Neuronal stem cell (in vitro differentiated cells): ENCODE data around the gene C2CD5.

ENCODE experiments used
- DNase-seq: peaks from one replicate; pipeline ENCODE4 v3.0.0-alpha.2; 2013; ENCODE audit warnings: low spot score
- H2AFZ ChIP-seq: one replicate; pipeline ENCODE4 v1.6.1; 2013; ENCODE audit warnings: mild to moderate bottlenecking, low read length, inconsistent platforms
- H2AK5ac ChIP-seq: 2 replicates; pipeline ENCODE4 v1.6.1; 2013; ENCODE audit warnings: low read depth, mild to moderate bottlenecking, inconsistent platforms, low read length, moderate library complexity, mixed read lengths
- H2BK120ac ChIP-seq: 2 replicates; pipeline ENCODE4 v1.6.1; 2013; ENCODE audit warnings: low read depth, mild to moderate bottlenecking, inconsistent platforms, low read length, moderate library complexity, mixed read lengths
- H2BK12ac ChIP-seq: one replicate; pipeline ENCODE4 v1.6.1; 2013; ENCODE audit warnings: low read length, inconsistent platforms
- H2BK15ac ChIP-seq: 2 replicates; pipeline ENCODE4 v1.6.1; 2013; ENCODE audit warnings: mild to moderate bottlenecking, low read length, inconsistent platforms, mixed read lengths
- H2BK5ac ChIP-seq: one replicate; pipeline ENCODE4 v1.6.1; 2013; ENCODE audit warnings: inconsistent platforms, mild to moderate bottlenecking, low read length, moderate library complexity
- H3K14ac ChIP-seq: one replicate; pipeline ENCODE4 v1.6.1; 2013; ENCODE audit warnings: low read length, inconsistent platforms
- H3K18ac ChIP-seq: 2 replicates; pipeline ENCODE4 v1.6.1; 2013; ENCODE audit warnings: low read length, inconsistent platforms
- H3K23ac ChIP-seq: 2 replicates; pipeline ENCODE4 v1.6.1; 2013; ENCODE audit warnings: low read depth, mild to moderate bottlenecking, mixed read lengths, low read length, inconsistent platforms; ENCODE audit not compliant: poor library complexity
- H3K27ac ChIP-seq: replicated peaks from 3 replicates; pipeline ENCODE4 v1.5.1; 2013; ENCODE audit warnings: low read length, inconsistent platforms
- H3K27me3 ChIP-seq, 3 experiments: 2 replicates each; pipeline ENCODE4 v1.6.1; 2013; ENCODE audit warnings: low read length in 3 of 3, mild to moderate bottlenecking in 2 of 3, inconsistent platforms in 1 of 3, low read depth in 1 of 3, mixed read lengths in 1 of 3, moderate library complexity in 1 of 3; ENCODE audit not compliant: control insufficient read depth in 3 of 3, insufficient read depth in 3 of 3
- H3K36me3 ChIP-seq, 2 donors: replicated peaks in 1 of 2; 2 replicates each; pipeline ENCODE4 v1.6.1; 2013; ENCODE audit warnings: low read length in 2 of 2; ENCODE audit not compliant: control insufficient read depth in 2 of 2, insufficient read depth in 2 of 2
- H3K4ac ChIP-seq: 2 replicates; pipeline ENCODE4 v1.6.1; 2013; ENCODE audit warnings: inconsistent platforms, mild to moderate bottlenecking, low read length, moderate library complexity
- H3K4me1 ChIP-seq, 2 donors: 1 replicate in 1 of 2; 2 replicates in 1 of 2; pipeline ENCODE4 v1.6.1; 2013; ENCODE audit warnings: low read length in 2 of 2, low read depth in 1 of 2; ENCODE audit not compliant: control insufficient read depth in 2 of 2, insufficient read depth in 1 of 2
- H3K4me2 ChIP-seq: one replicate; pipeline ENCODE4 v1.6.1; 2013; ENCODE audit warnings: mild to moderate bottlenecking, low read length, inconsistent platforms; ENCODE audit not compliant: insufficient read depth, poor library complexity, severe bottlenecking
- H3K4me3 ChIP-seq, 2 donors: 2 replicates each; pipeline ENCODE4 v1.5.1; 2013; ENCODE audit warnings: low read length in 2 of 2, mild to moderate bottlenecking in 2 of 2, inconsistent platforms in 1 of 2, moderate library complexity in 1 of 2
- H3K79me1 ChIP-seq: one replicate; pipeline ENCODE4 v1.6.1; 2013; ENCODE audit warnings: low read depth, mild to moderate bottlenecking, inconsistent platforms, low read length, moderate library complexity
- H3K9ac ChIP-seq: one replicate; pipeline ENCODE4 v1.6.1; 2013; ENCODE audit warnings: mild to moderate bottlenecking, low read depth, low read length, inconsistent platforms; ENCODE audit not compliant: poor library complexity
- H3K9me3 ChIP-seq, 2 donors: replicated peaks in 1 of 2; 2 replicates each; pipeline versions ENCODE3 to v1.6.1; 2013; ENCODE audit warnings: low read length in 2 of 2, mild to moderate bottlenecking in 2 of 2, inconsistent platforms in 1 of 2, low read depth in 1 of 2, mixed read lengths in 1 of 2, moderate library complexity in 1 of 2; ENCODE audit not compliant: control insufficient read depth in 2 of 2, insufficient read depth in 1 of 2
- H4K8ac ChIP-seq: one replicate; pipeline ENCODE4 v1.6.1; 2013; ENCODE audit warnings: low read depth, mild to moderate bottlenecking, inconsistent platforms, low read length, moderate library complexity
- H4K91ac ChIP-seq: one replicate; pipeline ENCODE4 v1.6.1; 2013; ENCODE audit warnings: low read length, low read depth, mild to moderate bottlenecking, inconsistent platforms; ENCODE audit not compliant: poor library complexity
- WGBS, 2 donors: extraction: QIAGEN DNeasy Blood & Tissue Kit; methylation state at CpG; one replicate each; pipeline ENCODE4 v1.1.7; 2013; ENCODE audit warnings: missing lambda C conversion rate in 2 of 2, mixed read lengths in 1 of 2; ENCODE audit not compliant: insufficient read length in 2 of 2, insufficient replicate concordance in 1 of 2; ENCODE audit errors: extremely low coverage in 2 of 2; 5-methylcytosine and 5-hydroxymethylcytosine counted together

The C2CD5 gene

GRCh38 chr12:22431693-22432251 is 112.6 kb downstream of the C2CD5 start:
- Histone ChIP-seq H3K27me3 (peaks cover 0 to 4% (median 0%) of the 10 kb centered on the region in 3 experiments), H3K4me3 (no peak overlapping the region), H2BK15ac (no peak overlapping the region), H4K91ac (no peak overlapping the region), H2AK5ac (no peak overlapping the region), H2BK5ac (no peak overlapping the region), H3K4me2 (no peak overlapping the region), H3K9me3 (no peaks in the 10 kb centered on the region), H3K9ac (no peak overlapping the region), H3K4me1 (no peaks in the 10 kb centered on the region), H2AFZ (no peak overlapping the region), H3K23ac (no peak overlapping the region), H3K18ac (no peak overlapping the region), H3K36me3 (no peaks in the 10 kb centered on the region), H4K8ac (no peak overlapping the region), H2BK12ac (no peak overlapping the region), H3K79me1 (no peaks in the 10 kb centered on the region), H2BK120ac (no peak overlapping the region), H3K14ac (no peak overlapping the region), H3K4ac (no peak overlapping the region), H3K27ac (no peak overlapping the region)
- WGBS, 2 donors = no CpG with 5 or more reads among the region's 1 CpG
- no peak for DNase-seq

DNA sequence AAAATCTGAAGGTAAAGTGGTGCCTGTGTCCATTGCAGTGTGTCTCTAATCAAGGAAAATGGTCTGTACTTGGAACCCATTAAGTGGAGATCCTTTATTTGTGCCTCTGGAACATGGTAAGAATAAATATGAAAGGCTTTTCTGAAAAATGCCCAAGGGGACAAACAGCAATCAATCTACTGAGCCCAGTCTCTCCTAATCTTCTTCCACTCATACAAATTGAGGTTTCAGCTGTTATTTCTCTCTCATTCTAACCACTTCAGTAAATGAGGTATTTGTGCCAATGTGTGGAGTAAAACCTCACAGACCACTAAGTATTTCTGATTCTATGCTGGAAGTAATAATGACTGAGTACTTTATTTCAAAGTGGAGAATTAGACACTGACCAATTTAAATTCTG is 127.5 kb downstream of the C2CD5 start:
- H3K27ac ChIP-seq = no peak overlapping the region
- H2AK5ac ChIP-seq = no peak overlapping the region
- H3K4me1 ChIP-seq = no peaks in the 10 kb centered on the region
- no peaks in the 10 kb centered on the region for H3K9me3 ChIP-seq
- no peak overlapping the region for H3K4ac ChIP-seq
- H3K9ac ChIP-seq = no peak overlapping the region
- H2BK120ac ChIP-seq = no peak overlapping the region
- H3K23ac ChIP-seq = no peak overlapping the region
- no peak overlapping the region for H3K4me2 ChIP-seq
- H3K27me3 ChIP-seq = peaks cover 0 to 3% (median 0%) of the 10 kb centered on the region in 3 experiments
- H3K4me3 ChIP-seq = no peak overlapping the region
- no peak overlapping the region for H3K14ac ChIP-seq
- no peak overlapping the region for H4K8ac ChIP-seq
- H3K36me3 ChIP-seq = no peaks in the 10 kb centered on the region
- no peak overlapping the region for H4K91ac ChIP-seq
- no peak overlapping the region for H2AFZ ChIP-seq
- no peak overlapping the region for H2BK12ac ChIP-seq
- DNase-seq = no peak
- H2BK15ac ChIP-seq = no peak overlapping the region
- H2BK5ac ChIP-seq = no peak overlapping the region
- H3K18ac ChIP-seq = no peak overlapping the region
- H3K79me1 ChIP-seq = no peaks in the 10 kb centered on the region

GRCh38 chr12:22415342-22416309 is 128.7 kb downstream of the C2CD5 start:
- Histone ChIP-seq H2AK5ac (no peak overlapping the region), H3K27ac (no peak overlapping the region), H3K9ac (no peak overlapping the region), H4K8ac (no peak overlapping the region), H3K18ac (no peak overlapping the region), H3K79me1 (no peaks in the 10 kb centered on the region), H3K4me3 (no peak overlapping the region), H2AFZ (no peak overlapping the region), H3K4ac (no peak overlapping the region), H3K9me3 (no peaks in the 10 kb centered on the region), H3K36me3 (no peaks in the 10 kb centered on the region), H3K27me3 (peaks cover 0 to 3% (median 0%) of the 10 kb centered on the region in 3 experiments), H3K4me1 (no peaks in the 10 kb centered on the region), H2BK15ac (no peak overlapping the region), H2BK120ac (no peak overlapping the region), H3K23ac (no peak overlapping the region), H2BK12ac (no peak overlapping the region), H3K14ac (no peak overlapping the region), H4K91ac (no peak overlapping the region), H2BK5ac (no peak overlapping the region), H3K4me2 (no peak overlapping the region)
- WGBS, 2 donors = no CpG with 5 or more reads among the region's 4 CpGs
- no peak for DNase-seq

DNA sequence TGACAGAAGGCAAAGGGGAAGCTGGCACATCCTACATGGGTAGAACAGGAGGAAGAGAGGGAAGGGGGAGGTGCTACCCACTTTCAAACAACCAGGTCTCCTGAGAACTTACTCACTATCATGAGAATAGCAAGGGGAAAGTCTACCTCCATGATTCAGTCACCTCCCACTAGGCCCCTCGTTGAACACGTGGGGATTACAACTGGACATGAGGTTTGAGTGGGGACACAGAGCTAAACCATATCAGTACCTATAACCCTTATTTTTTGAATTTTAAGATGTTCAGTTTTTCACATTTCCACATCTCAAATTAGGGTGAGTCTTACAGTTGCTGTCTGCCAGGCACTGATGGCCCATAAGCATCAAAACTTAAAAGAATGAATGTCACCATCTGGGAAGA is 129.6 kb downstream of the C2CD5 start:
- Histone ChIP-seq H3K18ac (no peak overlapping the region), H3K9ac (no peak overlapping the region), H3K4me1 (no peaks in the 10 kb centered on the region), H3K79me1 (no peaks in the 10 kb centered on the region), H2AK5ac (no peak overlapping the region), H3K23ac (no peak overlapping the region), H2BK5ac (no peak overlapping the region), H3K4ac (no peak overlapping the region), H3K4me2 (no peak overlapping the region), H3K27ac (no peak overlapping the region), H3K14ac (no peak overlapping the region), H4K8ac (no peak overlapping the region), H2AFZ (no peak overlapping the region), H2BK12ac (no peak overlapping the region), H3K9me3 (no peaks in the 10 kb centered on the region), H3K36me3 (no peaks in the 10 kb centered on the region), H2BK120ac (no peak overlapping the region), H3K27me3 (peaks cover 0 to 3% (median 0%) of the 10 kb centered on the region in 3 experiments), H2BK15ac (no peak overlapping the region), H3K4me3 (no peak overlapping the region), H4K91ac (no peak overlapping the region)
- DNase-seq = no peak
- whole genome bisulfite sequencing, 2 donors = no CpG with 5 or more reads among the region's 2 CpGs
